HepG2 (cell line): ENCODE data around the gene TLN1. TPM values are rescaled to one million over a fixed set of nuclear protein-coding genes. Genes with fewer than 3 reads are reported as not detected.
A peak's percentile ranks its signal among the peaks of the same experiment; 100 is the strongest.

Source experiments
- ATAC-seq: fragments of 200-7000 bp; cut with Tn5 transposase; 3 replicates; pipeline ENCODE4 v1.9.1; 2020; ENCODE audit warnings: mild to moderate bottlenecking, moderate library complexity
- BruUV-seq: library from RNA; stranded (reverse); fragments of 400-500 nt; replicated peaks from 2 replicates; lab custom pipeline; 2021; lab: Mats Ljungman, UMichigan
- CTCF ChIA-PET: fragments of 300-600 bp; formaldehyde crosslinking; extraction: SDS; loops from one replicate; lab custom pipeline; 2021; ENCODE audit warnings: low total read pairs, inconsistent platforms, low intra/inter-chr PET ratio; lab: Yijun Ruan, JAX
- POLR2A ChIA-PET: fragments of 350-600 bp; sonication (Branson Sonifier 250); formaldehyde crosslinking; loops from one replicate; lab custom pipeline; 2020; ENCODE audit warnings: antibody characterized with exemption, inconsistent platforms; lab: Yijun Ruan, JAX
- DNase-seq: peaks from one replicate; pipeline ENCODE4 v3.0.0-alpha.2; 2015; ENCODE audit warnings: low spot score
- FAIRE-seq: peaks from 3 replicates; lab custom pipeline; 2011; peaks lifted over from hg19 to GRCh38; lab: Jason Lieb, UNC
- H2AFZ ChIP-seq: one replicate; pipeline ENCODE4 v1.6.1; 2011; ENCODE audit warnings: low read length, inconsistent platforms
- H3K27ac ChIP-seq: fragments of 300-600 bp; 3 replicates; pipeline ENCODE4 v1.8.0; 2011; ENCODE audit warnings: mixed run types, mild to moderate bottlenecking, mixed read lengths, low read length, inconsistent platforms; ENCODE audit not compliant: insufficient read depth; ENCODE audit errors: extremely low read length
- H3K27me3 ChIP-seq, 2 experiments: fragments of 200-600 bp in 1 of 2; 2 replicates in 1 of 2; 3 replicates in 1 of 2; pipeline versions ENCODE4 v1.6.0 to v1.8.0; 2011; ENCODE audit warnings: low read length in 2 of 2, mild to moderate bottlenecking in 2 of 2, moderate library complexity in 2 of 2, inconsistent platforms in 1 of 2; ENCODE audit not compliant: insufficient read depth in 2 of 2, control insufficient read depth in 1 of 2
- H3K36me3 ChIP-seq, 2 experiments: fragments of 200-600 bp in 1 of 2; replicated peaks in 1 of 2; 2 replicates in 1 of 2; 3 replicates in 1 of 2; pipeline versions ENCODE4 v1.5.1 to v1.8.0; 2011; ENCODE audit warnings: low read length in 2 of 2, inconsistent platforms in 1 of 2; ENCODE audit not compliant: insufficient read depth in 2 of 2, control insufficient read depth in 1 of 2
- H3K4me1 ChIP-seq: 2 replicates; pipeline ENCODE4 v1.5.1; 2012; ENCODE audit warnings: low read length, inconsistent platforms; ENCODE audit not compliant: insufficient read depth
- H3K4me2 ChIP-seq: 2 replicates; pipeline ENCODE4 v1.6.0; 2011; ENCODE audit warnings: low read depth, low read length, inconsistent platforms
- H3K4me3 ChIP-seq, 3 experiments: fragments of 200-600 bp in 1 of 3; sonication (generic), shearing (Covaris generic) in 1 of 3; replicated peaks in 1 of 3; 2 replicates each; pipeline ENCODE4 v1.5.1; 2011 to 2016; ENCODE audit warnings: low read length in 3 of 3, inconsistent platforms in 2 of 3, low read depth in 2 of 3, mild to moderate bottlenecking in 2 of 3, control low read depth in 1 of 3, mixed read lengths in 1 of 3; ENCODE audit not compliant: insufficient read depth in 1 of 3
- H3K79me2 ChIP-seq: one replicate; pipeline ENCODE4 v1.6.1; 2011; ENCODE audit warnings: low read length, inconsistent platforms; ENCODE audit not compliant: insufficient read depth
- H3K9ac ChIP-seq: 2 replicates; pipeline ENCODE4 v1.6.0; 2011; ENCODE audit warnings: mild to moderate bottlenecking, low read depth, low read length, inconsistent platforms; ENCODE audit not compliant: insufficient read depth
- H3K9me3 ChIP-seq: 2 replicates; pipeline ENCODE4 v1.5.1; 2012; ENCODE audit warnings: mild to moderate bottlenecking, low read length
- H4K20me1 ChIP-seq: 2 replicates; pipeline ENCODE4 v1.6.0; 2011; ENCODE audit warnings: inconsistent platforms, mild to moderate bottlenecking, low read length, moderate library complexity; ENCODE audit not compliant: insufficient read depth
- ADNP ChIP-seq: sonication (generic); formaldehyde crosslinking; IDR thresholded peaks from 2 replicates; pipeline ENCODE4 v1.4.0; 2020; ENCODE audit warnings: missing genetic modification reagents
- DNMT3B ChIP-seq: conservative IDR thresholded peaks from 2 replicates; pipeline ENCODE4 v1.6.1; 2016; ENCODE audit warnings: missing biosample characterization, control low read depth
- ETV6 ChIP-seq: sonication (generic); formaldehyde crosslinking; conservative IDR thresholded peaks from 2 replicates; pipeline ENCODE4 v1.4.0; 2020; ENCODE audit warnings: missing genetic modification reagents
- JDP2 ChIP-seq: sonication (generic); formaldehyde crosslinking; IDR thresholded peaks from 2 replicates; pipeline ENCODE4 v1.8.1; 2022; ENCODE audit warnings: missing genetic modification reagents, borderline replicate concordance
- MED8 ChIP-seq: sonication (generic); formaldehyde crosslinking; IDR thresholded peaks from 2 replicates; pipeline ENCODE4 v1.8.1; 2023; ENCODE audit warnings: mild to moderate bottlenecking, missing genetic modification reagents; ENCODE audit not compliant: insufficient replicate concordance
- NR1H2 ChIP-seq: sonication (generic); formaldehyde crosslinking; IDR thresholded peaks from 2 replicates; pipeline ENCODE4 v1.8.1; 2022; ENCODE audit warnings: low read depth, missing genetic modification reagents, borderline replicate concordance
- NR2F2 ChIP-seq: IDR thresholded peaks from 2 replicates; pipeline ENCODE4 v1.6.1; 2012; ENCODE audit warnings: low read depth, inconsistent platforms, borderline replicate concordance
- ZNF496 ChIP-seq: sonication (generic); formaldehyde crosslinking; IDR thresholded peaks from 2 replicates; pipeline ENCODE4 v1.8.1; 2023; ENCODE audit warnings: mild to moderate bottlenecking, moderate library complexity, missing genetic modification reagents; ENCODE audit not compliant: insufficient replicate concordance
- ZNF670 ChIP-seq: sonication (generic); formaldehyde crosslinking; IDR thresholded peaks from 2 replicates; pipeline ENCODE4 v1.8.0; 2022; ENCODE audit warnings: mild to moderate bottlenecking, missing genetic modification reagents, borderline replicate concordance
- ZNF83 ChIP-seq: sonication (generic); formaldehyde crosslinking; IDR thresholded peaks from 2 replicates; pipeline ENCODE4 v1.4.0; 2020; ENCODE audit warnings: missing genetic modification reagents, mild to moderate bottlenecking, borderline replicate concordance
- WGBS: methylation state at CpG from one replicate; pipeline ENCODE4 v1.1.6; 2017; ENCODE audit warnings: low lambda C conversion rate; 5-methylcytosine and 5-hydroxymethylcytosine counted together
- in situ Hi-C: cut with HindIII; loops from 2 replicates; pipeline ENCODE4 v1.10.0; 2017; ENCODE audit warnings: low pct_unique_long_range_greater_than_20kb; ENCODE audit not compliant: extremely low pct_ligation_motif_present
- intact Hi-C: fragments of 100-400 bp; cut with micrococcal nuclease; formaldehyde crosslinking; loops from one replicate; pipeline ENCODE4 v1.10.0; 2022; ENCODE audit not compliant: unreplicated experiment
- polyA plus RNA-seq, 8 experiments: library from polyadenylated mRNA; depleted of rRNA in 3 of 8; stranded (reverse) in 7 of 8; unstranded in 1 of 8; fragments of >200 nt; fragmentation: Illumina TruSeq in 4 of 8; extraction: Trizol in 4 of 8; gene quantifications; 2 replicates each; pipeline versions ENCODE4 v1.2.1 to v1.2.3, GENCODE V29; 2011 to 2016; ENCODE audit warnings: low read depth in 4 of 8, missing spikeins in 1 of 8, mixed read lengths in 1 of 8; ENCODE audit not compliant: insufficient read depth in 1 of 8
- total RNA-seq, 5 experiments: library from RNA; depleted of rRNA; stranded (reverse); fragments of >200 nt; fragmentation: Illumina TruSeq; extraction: Trizol; gene quantifications; 2 replicates each; pipeline ENCODE4 v1.2.3, GENCODE V29; 2016; ENCODE audit warnings: low read depth in 1 of 5
- TF ChIP-seq, protein P1 (sequence below): sonication (generic); formaldehyde crosslinking; IDR thresholded peaks from 2 replicates; pipeline ENCODE4 v1.4.0; 2020; ENCODE audit warnings: mild to moderate bottlenecking, missing genetic modification reagents, borderline replicate concordance
- TF ChIP-seq, protein P2 (sequence below): sonication (generic); formaldehyde crosslinking; IDR thresholded peaks from 2 replicates; pipeline ENCODE4 v1.5.0; 2020; ENCODE audit warnings: mild to moderate bottlenecking, missing genetic modification reagents
- TF ChIP-seq, protein P3 (sequence below): sonication (generic); formaldehyde crosslinking; IDR thresholded peaks from 2 replicates; pipeline ENCODE4 v1.5.0; 2020; ENCODE audit warnings: mild to moderate bottlenecking, missing genetic modification reagents, borderline replicate concordance
- TF ChIP-seq, protein P4 (sequence below), 2 experiments: fragments of 450-650 bp in 1 of 2; sonication (generic) in 1 of 2; formaldehyde crosslinking; IDR thresholded peaks; 2 replicates each; pipeline versions ENCODE4 v1.5.0 to v1.8.0; 2020 to 2022; ENCODE audit warnings: mild to moderate bottlenecking in 1 of 2, missing genetic modification reagents in 1 of 2

The TLN1 gene
- total and polyA plus RNA-seq, 2 of the 13 experiments (the other 11 are each of a cell fraction or from before 2014, with no cell fraction given), result 35.2 to 51.8 TPM

DNA sequence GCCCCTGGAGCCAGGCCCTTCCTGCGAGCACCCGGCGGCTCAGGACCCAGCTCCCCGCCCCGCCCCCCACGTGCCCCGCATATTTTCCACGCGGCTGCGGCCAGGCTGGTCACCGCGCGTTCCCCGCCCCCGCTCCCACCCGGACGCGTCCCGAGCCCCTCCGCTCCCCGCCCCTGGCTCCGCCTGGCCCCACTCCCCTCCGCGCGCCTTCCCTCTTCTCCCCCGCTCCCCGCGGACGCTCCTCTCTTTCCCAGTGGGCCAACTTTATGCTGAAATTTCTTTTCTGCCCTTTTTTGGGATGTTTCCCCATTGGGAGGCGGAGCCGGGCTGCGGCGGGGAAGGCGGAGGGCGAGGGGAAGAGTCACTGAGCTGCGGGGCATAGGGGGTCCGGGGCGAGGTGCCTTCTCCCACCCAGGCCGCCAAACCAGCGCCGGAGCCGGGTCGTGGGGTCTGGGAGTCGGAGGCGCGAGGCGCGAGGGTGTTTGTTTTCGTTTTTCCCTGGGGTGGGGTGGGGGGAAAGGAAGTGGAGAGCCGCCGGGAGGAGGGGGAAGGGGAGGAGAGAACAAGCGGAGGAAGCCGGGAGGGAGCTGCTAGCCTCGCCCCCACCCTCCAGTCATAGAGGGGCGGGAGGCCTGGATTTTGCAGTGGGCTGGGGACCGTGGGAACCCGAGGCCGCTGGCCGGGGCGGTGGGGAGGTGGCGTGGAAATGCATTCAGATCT is 41.2 kb downstream of the TLN1 start:
- Histone ChIP-seq H3K27me3 (no peaks in the 10 kb centered on the region), H3K4me3 (peak overlapping the region; percentile 75 to 84 (median 81)), H3K4me2 (peak overlapping the region; percentile 90), H3K27ac (peak overlapping the region; percentile 26), H3K79me2 (no peaks in the 10 kb centered on the region), H3K36me3 (no peaks in the 10 kb centered on the region), H2AFZ (peak overlapping the region; percentile 63), H4K20me1 (no peaks in the 10 kb centered on the region), H3K9ac (peak overlapping the region; percentile 68), H3K9me3 (no peaks in the 10 kb centered on the region), H3K4me1 (peaks cover 65% of the 10 kb centered on the region)
- intact Hi-C loops (loop anchor here (1.0 to 10.0 kb wide), 2 partner anchors 21 to 46 kb away; no protein-coding TSS in a partner anchor), in situ Hi-C loops (no loop called here)
- 2% methylated on average over 43 of the region's 61 CpGs for WGBS
- DNase-seq (no peak), FAIRE-seq (no peak), ATAC-seq (peak; percentile 53)
- no TSS peak for BruUV-seq
- CTCF ChIA-PET, result no interaction called here
- POLR2A ChIA-PET, result interaction anchor here (0.7 to 6.1 kb wide), 19 partner anchors 10 to 529 kb away, joined by 3 to 68 read pairs (median 5); partner anchors contain the start of genes ARHGEF39, CA9, CCDC107 and CREB3
- no peak for TF ChIP-seq NR2F2
- no peak for TF ChIP-seq MED8 (CRISPR knock-in tag)
- no peak for TF ChIP-seq JDP2 (CRISPR knock-in tag)
- no peak for TF ChIP-seq ZNF83 (CRISPR knock-in tag)
- TF ChIP-seq, protein P1, sequence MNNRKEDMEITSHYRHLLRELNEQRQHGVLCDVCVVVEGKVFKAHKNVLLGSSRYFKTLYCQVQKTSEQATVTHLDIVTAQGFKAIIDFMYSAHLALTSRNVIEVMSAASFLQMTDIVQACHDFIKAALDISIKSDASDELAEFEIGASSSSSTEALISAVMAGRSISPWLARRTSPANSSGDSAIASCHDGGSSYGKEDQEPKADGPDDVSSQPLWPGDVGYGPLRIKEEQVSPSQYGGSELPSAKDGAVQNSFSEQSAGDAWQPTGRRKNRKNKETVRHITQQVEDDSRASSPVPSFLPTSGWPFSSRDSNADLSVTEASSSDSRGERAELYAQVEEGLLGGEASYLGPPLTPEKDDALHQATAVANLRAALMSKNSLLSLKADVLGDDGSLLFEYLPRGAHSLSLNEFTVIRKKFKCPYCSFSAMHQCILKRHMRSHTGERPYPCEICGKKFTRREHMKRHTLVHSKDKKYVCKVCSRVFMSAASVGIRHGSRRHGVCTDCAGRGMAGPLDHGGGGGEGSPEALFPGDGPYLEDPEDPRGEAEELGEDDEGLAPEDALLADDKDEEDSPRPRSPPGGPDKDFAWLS, result no peak
- TF ChIP-seq, protein P2, sequence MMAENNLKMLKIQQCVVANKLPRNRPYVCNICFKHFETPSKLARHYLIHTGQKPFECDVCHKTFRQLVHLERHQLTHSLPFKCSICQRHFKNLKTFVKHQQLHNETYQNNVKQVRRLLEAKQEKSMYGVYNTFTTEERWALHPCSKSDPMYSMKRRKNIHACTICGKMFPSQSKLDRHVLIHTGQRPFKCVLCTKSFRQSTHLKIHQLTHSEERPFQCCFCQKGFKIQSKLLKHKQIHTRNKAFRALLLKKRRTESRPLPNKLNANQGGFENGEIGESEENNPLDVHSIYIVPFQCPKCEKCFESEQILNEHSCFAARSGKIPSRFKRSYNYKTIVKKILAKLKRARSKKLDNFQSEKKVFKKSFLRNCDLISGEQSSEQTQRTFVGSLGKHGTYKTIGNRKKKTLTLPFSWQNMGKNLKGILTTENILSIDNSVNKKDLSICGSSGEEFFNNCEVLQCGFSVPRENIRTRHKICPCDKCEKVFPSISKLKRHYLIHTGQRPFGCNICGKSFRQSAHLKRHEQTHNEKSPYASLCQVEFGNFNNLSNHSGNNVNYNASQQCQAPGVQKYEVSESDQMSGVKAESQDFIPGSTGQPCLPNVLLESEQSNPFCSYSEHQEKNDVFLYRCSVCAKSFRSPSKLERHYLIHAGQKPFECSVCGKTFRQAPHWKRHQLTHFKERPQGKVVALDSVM (CRISPR knock-in tag), result no peak
- TF ChIP-seq DNMT3B (CRISPR knock-in tag), result no peak
- no peak for TF ChIP-seq ETV6 (CRISPR knock-in tag)
- TF ChIP-seq ZNF670 (CRISPR knock-in tag), result no peak
- TF ChIP-seq, protein P3, sequence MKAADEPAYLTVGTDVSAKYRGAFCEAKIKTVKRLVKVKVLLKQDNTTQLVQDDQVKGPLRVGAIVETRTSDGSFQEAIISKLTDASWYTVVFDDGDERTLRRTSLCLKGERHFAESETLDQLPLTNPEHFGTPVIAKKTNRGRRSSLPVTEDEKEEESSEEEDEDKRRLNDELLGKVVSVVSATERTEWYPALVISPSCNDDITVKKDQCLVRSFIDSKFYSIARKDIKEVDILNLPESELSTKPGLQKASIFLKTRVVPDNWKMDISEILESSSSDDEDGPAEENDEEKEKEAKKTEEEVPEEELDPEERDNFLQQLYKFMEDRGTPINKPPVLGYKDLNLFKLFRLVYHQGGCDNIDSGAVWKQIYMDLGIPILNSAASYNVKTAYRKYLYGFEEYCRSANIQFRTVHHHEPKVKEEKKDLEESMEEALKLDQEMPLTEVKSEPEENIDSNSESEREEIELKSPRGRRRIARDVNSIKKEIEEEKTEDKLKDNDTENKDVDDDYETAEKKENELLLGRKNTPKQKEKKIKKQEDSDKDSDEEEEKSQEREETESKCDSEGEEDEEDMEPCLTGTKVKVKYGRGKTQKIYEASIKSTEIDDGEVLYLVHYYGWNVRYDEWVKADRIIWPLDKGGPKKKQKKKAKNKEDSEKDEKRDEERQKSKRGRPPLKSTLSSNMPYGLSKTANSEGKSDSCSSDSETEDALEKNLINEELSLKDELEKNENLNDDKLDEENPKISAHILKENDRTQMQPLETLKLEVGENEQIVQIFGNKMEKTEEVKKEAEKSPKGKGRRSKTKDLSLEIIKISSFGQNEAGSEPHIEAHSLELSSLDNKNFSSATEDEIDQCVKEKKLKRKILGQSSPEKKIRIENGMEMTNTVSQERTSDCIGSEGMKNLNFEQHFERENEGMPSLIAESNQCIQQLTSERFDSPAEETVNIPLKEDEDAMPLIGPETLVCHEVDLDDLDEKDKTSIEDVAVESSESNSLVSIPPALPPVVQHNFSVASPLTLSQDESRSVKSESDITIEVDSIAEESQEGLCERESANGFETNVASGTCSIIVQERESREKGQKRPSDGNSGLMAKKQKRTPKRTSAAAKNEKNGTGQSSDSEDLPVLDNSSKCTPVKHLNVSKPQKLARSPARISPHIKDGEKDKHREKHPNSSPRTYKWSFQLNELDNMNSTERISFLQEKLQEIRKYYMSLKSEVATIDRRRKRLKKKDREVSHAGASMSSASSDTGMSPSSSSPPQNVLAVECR (CRISPR knock-in tag), result peak; percentile 54; the same call in 1 of the 2 replicates
- TF ChIP-seq, protein P4, sequence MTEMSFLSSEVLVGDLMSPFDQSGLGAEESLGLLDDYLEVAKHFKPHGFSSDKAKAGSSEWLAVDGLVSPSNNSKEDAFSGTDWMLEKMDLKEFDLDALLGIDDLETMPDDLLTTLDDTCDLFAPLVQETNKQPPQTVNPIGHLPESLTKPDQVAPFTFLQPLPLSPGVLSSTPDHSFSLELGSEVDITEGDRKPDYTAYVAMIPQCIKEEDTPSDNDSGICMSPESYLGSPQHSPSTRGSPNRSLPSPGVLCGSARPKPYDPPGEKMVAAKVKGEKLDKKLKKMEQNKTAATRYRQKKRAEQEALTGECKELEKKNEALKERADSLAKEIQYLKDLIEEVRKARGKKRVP (CRISPR knock-in tag; IDR thresholded peaks at IDR 0.05), result no peak
- TF ChIP-seq ADNP (CRISPR knock-in tag), result no peak
- TF ChIP-seq NR1H2, result no peak
- no peak for TF ChIP-seq ZNF496 (CRISPR knock-in tag)
